Liver (tissue), 9 donors: ENCODE data around the gene MYO18A. TPM values are rescaled to one million over a fixed set of nuclear protein-coding genes. Genes with fewer than 3 reads are reported as not detected.

Experiments used
- DNase-seq: peaks from one replicate; pipeline ENCODE4 v3.0.0-alpha.2; 2017; ENCODE audit warnings: low spot score
- H3K27ac ChIP-seq, 2 donors: one replicate each; pipeline ENCODE4 v1.7.0; 2013; ENCODE audit warnings: inconsistent platforms in 2 of 2, low read length in 2 of 2, control low read depth in 1 of 2, low read depth in 1 of 2, mild to moderate bottlenecking in 1 of 2
- H3K27me3 ChIP-seq, 4 donors: one replicate each; pipeline versions ENCODE4 v1.6.1 to v1.7.0; 2013; ENCODE audit warnings: low read length in 3 of 4, inconsistent platforms in 1 of 4, mild to moderate bottlenecking in 1 of 4, moderate library complexity in 1 of 4; ENCODE audit not compliant: control insufficient read depth in 4 of 4, insufficient read depth in 4 of 4
- H3K36me3 ChIP-seq, 4 donors: one replicate each; pipeline versions ENCODE4 v1.6.1 to v1.7.0; 2013; ENCODE audit warnings: low read length in 3 of 4, mild to moderate bottlenecking in 3 of 4, low read depth in 1 of 4, moderate library complexity in 1 of 4; ENCODE audit not compliant: control insufficient read depth in 4 of 4, insufficient read depth in 3 of 4
- H3K4me1 ChIP-seq, 4 donors: one replicate each; pipeline versions ENCODE4 v1.6.1 to v1.7.0; 2013; ENCODE audit warnings: low read length in 3 of 4, mild to moderate bottlenecking in 3 of 4, moderate library complexity in 1 of 4; ENCODE audit not compliant: control insufficient read depth in 4 of 4, insufficient read depth in 4 of 4
- H3K4me3 ChIP-seq, 3 donors: one replicate each; pipeline versions ENCODE4 v1.6.1 to v1.7.0; 2013; ENCODE audit warnings: low read length in 3 of 3, control low read depth in 1 of 3, low read depth in 1 of 3, mild to moderate bottlenecking in 1 of 3
- H3K9ac ChIP-seq, 2 donors: one replicate each; pipeline ENCODE4 v1.7.0; 2013; ENCODE audit warnings: low read length in 2 of 2, mild to moderate bottlenecking in 2 of 2, moderate library complexity in 2 of 2, control low read depth in 1 of 2, low read depth in 1 of 2
- H3K9me3 ChIP-seq, 4 donors: one replicate each; pipeline versions ENCODE4 v1.6.1 to v1.7.0; 2013; ENCODE audit warnings: low read length in 3 of 4; ENCODE audit not compliant: control insufficient read depth in 4 of 4
- CTCF ChIP-seq: fragments of 150-350 bp; IDR thresholded peaks from 2 replicates; pipeline ENCODE4 v1.5.1; 2017; ENCODE audit warnings: improper control_type of control experiment, low read depth, low read length; ENCODE audit not compliant: missing input control
- EGR1 ChIP-seq, 2 donors: IDR thresholded peaks; 2 replicates each; pipeline ENCODE4 v1.6.1; 2016 to 2018; ENCODE audit warnings: antibody characterized with exemption in 2 of 2, low read depth in 2 of 2
- FOXA1 ChIP-seq: IDR thresholded peaks from 2 replicates; pipeline ENCODE4 v1.6.1; 2016; ENCODE audit warnings: antibody characterized with exemption
- GABPA ChIP-seq, 2 donors: IDR thresholded peaks in 1 of 2; conservative IDR thresholded peaks in 1 of 2; 2 replicates each; pipeline ENCODE4 v1.6.1; 2016; ENCODE audit warnings: antibody characterized with exemption in 2 of 2, mild to moderate bottlenecking in 1 of 2, moderate library complexity in 1 of 2
- HNF4A ChIP-seq, 2 donors: conservative IDR thresholded peaks; 2 replicates each; pipeline ENCODE4 v1.6.1; 2016; ENCODE audit warnings: antibody characterized with exemption in 2 of 2, mild to moderate bottlenecking in 2 of 2
- HNF4G ChIP-seq: IDR thresholded peaks from 2 replicates; pipeline ENCODE4 v1.6.1; 2016; ENCODE audit warnings: antibody characterized with exemption
- JUND ChIP-seq, 2 donors: IDR thresholded peaks; 2 replicates each; pipeline ENCODE4 v1.6.1; 2016; ENCODE audit warnings: antibody characterized with exemption in 2 of 2
- MAX ChIP-seq: IDR thresholded peaks from 2 replicates; pipeline ENCODE4 v1.6.1; 2016; ENCODE audit warnings: antibody characterized with exemption
- NR2F2 ChIP-seq: IDR thresholded peaks from 2 replicates; pipeline ENCODE4 v1.6.1; 2016; ENCODE audit warnings: antibody characterized with exemption
- RAD21 ChIP-seq, 2 donors: IDR thresholded peaks; 2 replicates each; pipeline ENCODE4 v1.6.1; 2016; ENCODE audit warnings: antibody characterized with exemption in 2 of 2, mild to moderate bottlenecking in 2 of 2
- REST ChIP-seq: IDR thresholded peaks from 2 replicates; pipeline ENCODE4 v1.6.1; 2016; ENCODE audit warnings: antibody characterized with exemption, mild to moderate bottlenecking
- RXRA ChIP-seq, 2 donors: IDR thresholded peaks; 2 replicates each; pipeline ENCODE4 v1.6.1; 2017 to 2018; ENCODE audit warnings: antibody characterized with exemption in 2 of 2, mild to moderate bottlenecking in 1 of 2
- SP1 ChIP-seq: IDR thresholded peaks from 2 replicates; pipeline ENCODE4 v1.6.1; 2018; ENCODE audit warnings: antibody characterized with exemption, mild to moderate bottlenecking
- TAF1 ChIP-seq: conservative IDR thresholded peaks from 2 replicates; pipeline ENCODE4 v1.6.1; 2016; ENCODE audit warnings: antibody characterized with exemption, mild to moderate bottlenecking
- WGBS: extraction: QIAGEN DNeasy Blood & Tissue Kit; methylation state at CpG from one replicate; pipeline ENCODE4 v1.1.7; 2013; 5-methylcytosine and 5-hydroxymethylcytosine counted together
- polyA plus RNA-seq, 2 donors: library from polyadenylated mRNA; stranded (reverse) in 1 of 2; unstranded in 1 of 2; fragments of 200-250 nt in 1 of 2; fragments of >200 nt in 1 of 2; fragmentation: Nextera tagmentation in 1 of 2; extraction: Ambion mirVana in 1 of 2; gene quantifications; one replicate each; pipeline versions ENCODE4 v1.2.1 to v1.2.3, GENCODE V29; 2013 to 2015
- total RNA-seq, 2 donors: library from RNA; depleted of rRNA; stranded (reverse); fragments of >200 nt; gene quantifications; one replicate each; pipeline ENCODE4 v1.2.3, GENCODE V29; 2014
- donor health status: healthy.
- donor health status: healthy.
- donor health status: healthy.
- donor health status: healthy.
- donor health status: healthy.

The MYO18A gene
- total and polyA plus RNA-seq, 4 donors = 26.3 to 81.6 (median 37.3) TPM

GRCh38 chr17:29124135-29124924 lies 55.9 kb downstream of the MYO18A start:
- no peak overlapping the region for H3K4me3 ChIP-seq
- H3K4me1 ChIP-seq = peaks cover 5 to 34% (median 10%) of the 10 kb centered on the region in 4 donors
- DNase-seq = no peak
- no peaks in the 10 kb centered on the region for H3K27me3 ChIP-seq
- H3K9ac ChIP-seq = no peak overlapping the region
- H3K36me3 ChIP-seq = peaks cover 13 to 34% (median 20%) of the 10 kb centered on the region in 4 donors
- H3K27ac ChIP-seq = no peak overlapping the region
- H3K9me3 ChIP-seq = no peaks in the 10 kb centered on the region
- 81% methylated on average over 13 of the region's 13 CpGs for whole genome bisulfite sequencing
- TF ChIP-seq HNF4A (conservative IDR thresholded peaks at IDR 0.05) (peak in 1 of 2 donors; percentile 6), RAD21 (IDR thresholded peaks at IDR 0.05) (peak; percentile 88 to 92), CTCF (peak; percentile 64), JUND (IDR thresholded peaks at IDR 0.05) (no peak), MAX (no peak)

GRCh38 chr17:29123111-29123510 lies 57.1 kb downstream of the MYO18A start:
- H3K4me1 ChIP-seq = peaks cover 5 to 34% (median 10%) of the 10 kb centered on the region in 4 donors
- no peak for DNase-seq
- no peak overlapping the region for H3K9ac ChIP-seq
- H3K27ac ChIP-seq = no peak overlapping the region
- no peak for TF ChIP-seq REST
- TF ChIP-seq FOXA1 = no peak
- TF ChIP-seq TAF1 = no peak
- no peak for TF ChIP-seq NR2F2
- TF ChIP-seq HNF4G = no peak
- no peak for TF ChIP-seq MAX
- no peak for TF ChIP-seq RAD21 (IDR thresholded peaks at IDR 0.05)
- H3K9me3 ChIP-seq = no peaks in the 10 kb centered on the region
- H3K27me3 ChIP-seq = no peaks in the 10 kb centered on the region
- H3K4me3 ChIP-seq = no peak overlapping the region
- WGBS = 83% methylated on average over 9 of the region's 9 CpGs
- peaks cover 16 to 39% (median 30%) of the 10 kb centered on the region in 4 donors for H3K36me3 ChIP-seq

GRCh38 chr17:29121442-29121841 lies 58.8 kb downstream of the MYO18A start:
- no peak overlapping the region for H3K4me3 ChIP-seq
- H3K9me3 ChIP-seq = no peaks in the 10 kb centered on the region
- H3K9ac ChIP-seq = no peak overlapping the region
- H3K4me1 ChIP-seq = peaks cover 5 to 29% (median 10%) of the 10 kb centered on the region in 4 donors
- no peak for DNase-seq
- H3K36me3 ChIP-seq = peaks cover 14 to 36% (median 29%) of the 10 kb centered on the region in 4 donors
- H3K27ac ChIP-seq = no peak overlapping the region
- no peaks in the 10 kb centered on the region for H3K27me3 ChIP-seq
- 96% methylated on average over 10 of the region's 10 CpGs for WGBS
- TF ChIP-seq JUND (IDR thresholded peaks at IDR 0.05) = no peak
- no peak for TF ChIP-seq GABPA (IDR thresholded peaks at IDR 0.05 in 1 of 2, conservative IDR thresholded peaks at IDR 0.05 in 1 of 2)
- no peak for TF ChIP-seq CTCF
- TF ChIP-seq RAD21 (IDR thresholded peaks at IDR 0.05) = no peak
- no peak for TF ChIP-seq EGR1 (IDR thresholded peaks at IDR 0.05; ENCODE audit: low read depth in 2 of 2)
- no peak for TF ChIP-seq SP1
- TF ChIP-seq RXRA (IDR thresholded peaks at IDR 0.05) = no peak
- no peak for TF ChIP-seq REST
